MM.1S (cell line): ENCODE measurements around the gene IGF2BP3.

Source experiments
- EZH2 ChIP-seq: fragments of 300-600 bp; sonication (generic); optimal IDR thresholded peaks from 2 replicates; pipeline ENCODE3; 2017; ENCODE audit warnings: low read depth, mild to moderate bottlenecking, antibody characterized with exemption, low read length, mixed read lengths
- TF ChIP-seq, protein P1 (sequence below): fragments of 300-600 bp; sonication (generic); IDR thresholded peaks from 2 replicates; pipeline ENCODE4 v1.5.1; 2016; ENCODE audit warnings: antibody characterized with exemption, low read length, mixed read lengths

DNA sequence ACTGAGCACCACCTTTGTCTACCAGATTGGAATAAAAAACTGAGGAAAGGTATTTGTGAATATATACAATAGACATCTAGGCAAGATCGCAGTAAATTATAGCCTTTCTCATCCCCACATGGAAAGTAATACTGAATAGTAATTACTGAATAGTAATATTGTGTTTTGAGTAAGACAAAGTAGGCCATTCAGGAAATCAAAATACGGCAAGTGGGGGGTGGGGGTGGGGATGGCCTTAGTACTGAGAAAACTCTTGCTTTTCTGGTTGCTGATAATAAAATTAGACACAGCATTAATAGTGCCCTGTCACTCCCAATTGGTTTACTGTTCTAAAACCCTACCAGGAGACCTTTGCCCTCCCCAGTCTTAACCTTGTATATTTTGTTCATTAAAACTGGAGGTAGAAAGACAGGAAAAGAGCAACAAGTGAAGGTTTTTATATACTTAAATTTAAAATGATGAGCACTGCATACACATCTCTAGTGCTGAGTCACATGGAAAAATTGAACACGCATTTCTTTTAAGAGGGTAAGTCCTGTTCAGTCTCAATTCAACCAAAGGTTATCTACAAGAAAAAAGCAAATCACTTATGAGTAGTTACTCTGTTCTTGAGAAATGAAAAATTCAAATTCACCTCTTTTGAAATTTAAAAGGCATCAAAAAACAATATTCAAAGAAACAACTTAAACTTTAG is 65.6 kb downstream of the IGF2BP3 start:
- TF ChIP-seq, protein P1, sequence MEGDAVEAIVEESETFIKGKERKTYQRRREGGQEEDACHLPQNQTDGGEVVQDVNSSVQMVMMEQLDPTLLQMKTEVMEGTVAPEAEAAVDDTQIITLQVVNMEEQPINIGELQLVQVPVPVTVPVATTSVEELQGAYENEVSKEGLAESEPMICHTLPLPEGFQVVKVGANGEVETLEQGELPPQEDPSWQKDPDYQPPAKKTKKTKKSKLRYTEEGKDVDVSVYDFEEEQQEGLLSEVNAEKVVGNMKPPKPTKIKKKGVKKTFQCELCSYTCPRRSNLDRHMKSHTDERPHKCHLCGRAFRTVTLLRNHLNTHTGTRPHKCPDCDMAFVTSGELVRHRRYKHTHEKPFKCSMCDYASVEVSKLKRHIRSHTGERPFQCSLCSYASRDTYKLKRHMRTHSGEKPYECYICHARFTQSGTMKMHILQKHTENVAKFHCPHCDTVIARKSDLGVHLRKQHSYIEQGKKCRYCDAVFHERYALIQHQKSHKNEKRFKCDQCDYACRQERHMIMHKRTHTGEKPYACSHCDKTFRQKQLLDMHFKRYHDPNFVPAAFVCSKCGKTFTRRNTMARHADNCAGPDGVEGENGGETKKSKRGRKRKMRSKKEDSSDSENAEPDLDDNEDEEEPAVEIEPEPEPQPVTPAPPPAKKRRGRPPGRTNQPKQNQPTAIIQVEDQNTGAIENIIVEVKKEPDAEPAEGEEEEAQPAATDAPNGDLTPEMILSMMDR, result no peak
- no peak for TF ChIP-seq EZH2
